H1 (cell line): ENCODE measurements around the gene CIB2. TPM values are rescaled to one million over a fixed set of nuclear protein-coding genes. Genes with fewer than 3 reads are reported as not detected.

Source experiments
- CBX8 ChIP-seq: fragments of 300-800, 300-1000 bp; sonication (generic); IDR thresholded peaks from 2 replicates; pipeline ENCODE4 v1.7.1; 2016; ENCODE audit warnings: low read depth, low read length, borderline replicate concordance
- MAFK ChIP-seq: IDR thresholded peaks from 2 replicates; pipeline ENCODE4 v1.6.1; 2012; ENCODE audit warnings: low read depth, mild to moderate bottlenecking, improper control_type of control experiment, low read length
- SRF ChIP-seq: IDR thresholded peaks from 2 replicates; pipeline ENCODE4 v1.6.1; 2011; ENCODE audit warnings: mild to moderate bottlenecking, low read depth, low read length, moderate library complexity
- TBP ChIP-seq: IDR thresholded peaks from 2 replicates; pipeline ENCODE4 v1.6.1; 2011; ENCODE audit warnings: low read depth, low read length, improper control_type of control experiment
- polyA plus RNA-seq, 7 experiments: library from polyadenylated mRNA; depleted of rRNA in 3 of 7; stranded (reverse) in 5 of 7; unstranded in 2 of 7; fragments of >200 nt in 5 of 7; fragments of 200-250 nt in 2 of 7; gene quantifications; 1 replicate in 5 of 7; 2 replicates in 1 of 7; 4 replicates in 1 of 7; pipeline versions ENCODE4 v1.2.1 to v1.2.3, GENCODE V29; 2011 to 2013; ENCODE audit warnings: missing spikeins in 2 of 7, mixed read lengths in 2 of 7
- total RNA-seq: library from RNA; stranded (reverse); fragmentation: NEBNext Ultra II Directional; extraction: Animal tissue kit (Norgen Biotek cat#: 25700); gene quantifications from 2 replicates; pipeline ENCODE4 v1.2.1, GENCODE V29; 2021

CIB2 gene
- total and polyA plus RNA-seq, 2 of the 8 experiments (the other 6 are each of a cell fraction or from before 2014, with no cell fraction given), result 41.5 to 45.8 TPM

DNA sequence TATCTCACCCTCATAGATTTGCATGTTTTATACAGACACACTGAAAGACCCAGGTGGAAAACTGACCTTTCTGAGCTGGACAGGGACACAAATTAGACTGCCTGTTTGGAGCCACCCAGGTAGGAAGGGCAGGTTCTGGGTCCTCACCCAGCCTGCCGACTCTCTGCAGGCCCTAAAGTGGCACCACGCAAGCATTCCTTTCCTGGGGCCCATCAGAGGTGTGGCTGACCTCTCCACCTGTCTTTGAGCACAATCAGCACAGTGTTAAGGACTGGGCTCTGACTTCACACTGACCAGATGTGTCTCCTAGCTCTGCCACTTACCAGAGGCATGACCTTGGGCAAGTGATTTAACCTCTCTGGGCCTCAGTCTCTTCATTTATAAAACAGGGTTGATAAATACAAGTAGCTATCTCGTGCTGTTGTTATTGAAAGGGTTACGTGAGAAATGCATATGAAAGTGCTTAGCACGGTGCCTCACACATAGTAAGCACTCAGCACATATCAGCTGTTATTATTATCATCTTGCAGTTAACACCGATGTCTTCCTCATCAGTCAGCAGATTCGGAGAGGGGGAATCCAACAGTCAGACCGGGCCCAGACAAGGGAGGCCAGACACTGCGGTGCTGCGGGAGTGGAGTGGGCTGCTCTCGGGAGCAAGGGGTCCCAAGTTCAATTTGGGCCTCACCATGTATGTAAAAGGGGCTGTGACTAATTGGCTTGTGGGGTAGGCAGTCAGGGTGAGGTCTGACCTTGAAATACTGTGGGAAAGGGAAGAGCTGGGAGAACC lies 51.8 kb downstream of the CIB2 start (continued):
- TF ChIP-seq MAFK (no peak), SRF (no peak), CBX8 (no peak), TBP (no peak)
